DLD1 (cell line): Measurements from ENCODE around the gene CYSLTR1.
"Not testable (repeated sequence)": the region's sequence is repeated elsewhere in the genome, so short reads cannot be mapped to it uniquely, and the experiment has no call there.

Source experiments
- in situ Hi-C: cut with HindIII; loops from 2 replicates; pipeline ENCODE4 v1.10.0; 2017; ENCODE audit warnings: low sequenced_read_pairs

The CYSLTR1 gene

GRCh38 chrX:78327370-78328086 is at the start of gene CYSLTR1:
CYSLTR1 (minus strand) TSS chrX:78327611; CDS start chrX:78273746, 53,865 bp downstream.
- in situ Hi-C loops: no loop called here

GRCh38 chrX:78377186-78377585 is 49.8 kb upstream of the CYSLTR1 start:
- in situ Hi-C loops: no loop called here

GRCh38 chrX:78375894-78376293 is 48.5 kb upstream of the CYSLTR1 start:
- in situ Hi-C loops: no loop called here

- in situ Hi-C loops: no loop called here
Measured at GRCh38 chrX:78366576-78366975, 39.2 kb upstream of the CYSLTR1 start.

- in situ Hi-C loops: no loop called here
Measured at GRCh38 chrX:78357342-78358055, 30.1 kb upstream of the CYSLTR1 start.

GRCh38 chrX:78333521-78333920 is 6.1 kb upstream of the CYSLTR1 start:
- in situ Hi-C loops: no loop called here

DNA sequence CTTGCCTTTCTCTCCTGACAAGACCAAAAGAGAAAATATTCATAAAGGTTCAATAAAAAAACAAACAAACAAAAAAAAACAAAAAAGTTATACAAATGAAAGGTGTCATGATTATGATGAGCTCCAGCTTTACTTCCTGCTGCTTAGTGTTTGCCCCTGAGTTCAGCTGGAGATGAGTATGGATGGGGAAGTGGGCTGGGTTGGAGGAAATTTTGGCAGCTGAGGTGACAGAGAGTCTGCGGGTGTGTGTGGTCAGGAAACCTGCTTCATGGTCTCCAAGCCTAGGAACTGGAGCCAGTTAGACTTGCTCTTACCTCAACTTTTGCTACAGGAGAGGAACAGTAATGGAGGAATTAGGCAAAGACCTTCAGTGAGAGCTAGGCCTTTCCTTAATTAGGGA is 4.3 kb upstream of the CYSLTR1 start:
- in situ Hi-C loops: no loop called here

GRCh38 chrX:78330540-78330939 is 3.1 kb upstream of the CYSLTR1 start:
- in situ Hi-C loops: no loop called here

GRCh38 chrX:78330068-78330467 is 2.7 kb upstream of the CYSLTR1 start:
- in situ Hi-C loops: no loop called here

- in situ Hi-C loops: no loop called here
Measured at GRCh38 chrX:78329486-78329885, 2.1 kb upstream of the CYSLTR1 start.

DNA sequence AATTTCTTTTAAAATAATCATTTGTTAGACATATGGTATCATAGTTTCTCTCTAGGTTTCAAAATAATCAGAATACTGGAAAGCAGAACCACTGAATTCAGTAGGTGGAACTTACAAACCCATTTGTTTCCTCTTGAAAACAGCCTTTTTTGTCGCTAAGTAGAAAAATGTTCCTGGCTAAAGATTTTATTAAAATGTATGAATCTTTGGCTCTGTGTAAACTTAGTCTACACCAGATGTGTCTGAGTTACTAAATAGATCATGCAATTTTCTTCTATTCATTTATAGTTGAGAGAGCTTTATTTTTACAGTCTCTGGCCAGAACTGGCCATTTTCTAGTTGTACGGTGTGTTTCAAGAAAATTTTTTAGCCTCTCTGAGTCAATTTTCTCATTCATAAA is 1.0 kb downstream of the CYSLTR1 start:
- in situ Hi-C loops: no loop called here

GRCh38 chrX:78322863-78323262 is 4.5 kb downstream of the CYSLTR1 start:
- in situ Hi-C loops: no loop called here

DNA sequence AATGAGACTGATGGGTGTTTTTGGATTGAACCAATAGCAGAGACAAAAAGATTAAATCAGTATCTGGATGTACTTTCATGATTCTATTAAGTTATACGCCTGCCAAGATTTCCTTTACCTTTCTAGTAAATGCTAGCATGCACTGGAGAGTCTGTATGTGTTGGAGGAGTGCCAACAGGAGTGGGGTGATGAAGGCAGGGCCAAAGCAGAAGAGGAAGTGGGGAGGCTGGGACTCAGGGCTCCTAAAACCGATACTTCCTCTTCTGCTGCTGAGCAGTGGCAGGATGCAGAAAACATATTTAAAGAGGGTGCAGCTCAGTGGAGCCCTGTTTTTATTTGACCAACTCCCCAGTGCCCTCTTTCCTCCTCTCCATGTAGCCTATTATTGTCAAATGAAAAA is 5.6 kb downstream of the CYSLTR1 start:
- in situ Hi-C loops: no loop called here

DNA sequence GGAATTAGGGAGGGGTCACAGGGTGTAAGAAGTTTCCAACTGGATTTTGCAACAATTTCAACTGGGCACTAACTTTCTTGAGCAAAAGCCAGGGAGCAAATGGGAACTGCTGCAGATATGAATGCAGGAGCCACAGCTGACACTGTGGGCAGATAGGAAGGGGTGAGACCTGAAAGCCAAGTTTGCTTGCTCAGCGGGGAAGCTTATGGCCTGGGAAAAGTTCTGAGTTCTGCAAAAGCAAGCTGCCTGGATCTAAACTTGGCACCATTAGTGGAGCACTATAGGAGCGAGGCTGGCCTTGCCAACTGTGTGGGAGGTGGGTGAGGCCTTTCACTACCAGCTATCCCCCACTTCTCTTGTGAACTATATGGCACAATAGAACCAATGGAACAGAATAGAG is 11.1 kb downstream of the CYSLTR1 start:
- in situ Hi-C loops: no loop called here

- in situ Hi-C loops: no loop called here
Measured at GRCh38 chrX:78315745-78316144, 11.7 kb downstream of the CYSLTR1 start.

DNA sequence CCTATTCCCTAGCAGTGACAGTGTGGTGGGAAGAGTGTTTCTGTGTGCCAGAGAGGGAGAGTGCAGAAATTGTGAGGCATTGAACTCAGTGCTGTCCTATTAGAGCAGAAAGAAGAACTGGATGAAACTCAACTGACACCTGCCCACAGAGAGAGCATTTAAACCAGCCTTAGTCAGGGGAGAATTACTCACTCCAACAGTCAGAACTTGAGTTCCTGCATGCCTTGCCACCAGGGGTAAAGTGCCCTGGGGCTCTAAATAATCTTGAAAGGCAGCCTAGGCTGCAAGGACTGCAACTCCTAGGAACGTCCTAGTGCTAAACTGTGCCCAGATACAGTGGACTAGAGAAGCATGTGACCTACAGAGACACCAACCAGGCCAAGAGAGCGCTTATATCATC is 12.8 kb downstream of the CYSLTR1 start:
- in situ Hi-C loops: no loop called here

DNA sequence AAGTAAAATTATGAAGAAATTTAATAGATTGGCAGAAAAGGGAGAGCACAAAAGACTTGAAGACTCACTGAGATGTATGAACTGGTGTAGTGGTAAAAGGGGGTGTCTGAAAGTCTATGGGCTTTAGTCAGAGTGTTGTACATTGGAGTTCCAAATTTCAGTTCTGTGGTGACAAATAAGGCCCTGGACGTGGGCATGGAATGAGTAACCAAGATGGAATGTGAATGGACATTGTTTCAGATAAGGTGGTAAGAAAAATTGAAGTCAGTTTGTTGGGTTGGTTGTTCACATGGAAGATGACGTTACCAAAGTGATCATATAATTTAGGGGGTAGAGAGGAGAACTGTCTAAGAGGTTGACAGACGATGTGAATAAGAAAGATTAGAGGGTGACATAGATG is 13.9 kb downstream of the CYSLTR1 start:
- in situ Hi-C loops: no loop called here

GRCh38 chrX:78307665-78308064 is 19.7 kb downstream of the CYSLTR1 start:
- in situ Hi-C loops: no loop called here

DNA sequence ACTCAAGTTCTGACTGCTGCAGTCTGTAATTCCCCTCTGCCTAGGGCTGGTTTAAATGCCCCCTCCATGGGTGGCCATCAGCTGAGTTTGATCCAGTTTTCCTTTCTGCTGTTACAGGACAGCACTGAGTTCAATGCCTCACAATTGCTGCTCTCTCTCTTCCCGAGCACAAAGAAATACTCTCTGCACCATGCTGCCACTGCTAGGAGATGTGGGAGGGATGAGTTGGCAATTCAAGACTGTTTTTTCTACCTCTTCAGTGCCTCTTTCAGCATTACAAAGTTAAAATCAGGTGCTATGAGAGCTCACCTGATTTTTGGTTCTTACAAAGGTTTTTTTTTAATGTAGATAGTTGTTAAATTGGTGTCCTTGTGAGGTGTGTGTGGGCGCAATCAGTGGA is 24.3 kb downstream of the CYSLTR1 start:
- in situ Hi-C loops: no loop called here

DNA sequence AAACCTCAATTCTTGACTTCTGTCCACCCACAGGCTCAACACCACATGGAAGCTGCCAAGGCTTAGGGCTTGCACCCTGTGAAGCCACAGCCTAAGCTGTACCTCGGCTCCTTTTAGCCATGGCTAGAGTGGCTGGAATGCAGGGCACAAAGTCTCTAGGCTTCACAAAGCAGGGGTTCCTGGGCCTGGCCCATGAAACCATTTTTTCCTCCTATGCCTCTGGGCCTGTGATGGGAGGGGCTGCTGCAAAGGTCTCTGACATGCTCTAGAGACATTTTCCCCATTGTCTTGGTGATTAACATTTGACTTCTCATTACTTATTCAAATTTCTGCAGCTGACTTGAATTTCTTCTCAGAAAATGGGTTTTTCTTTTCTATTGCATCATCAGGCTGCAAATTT is 26.5 kb downstream of the CYSLTR1 start:
- in situ Hi-C loops: not testable (repeated sequence)

- in situ Hi-C loops: no loop called here
Measured at GRCh38 chrX:78283511-78283910, 43.9 kb downstream of the CYSLTR1 start.

GRCh38 chrX:78237127-78237526 is 90.3 kb downstream of the CYSLTR1 start:
- in situ Hi-C loops: no loop called here
